HepG2 (cell line): ENCODE measurements around the gene EAF1. TPM values are rescaled to one million over a fixed set of nuclear protein-coding genes. Genes with fewer than 3 reads are reported as not detected.

ENCODE experiments used
- DMAP1 ChIP-seq: IDR thresholded peaks from 2 replicates; pipeline ENCODE4 v1.6.1; 2016
- ELF1 ChIP-seq: sonication (generic); formaldehyde crosslinking; IDR thresholded peaks from 2 replicates; pipeline ENCODE4 v1.4.0; 2020; ENCODE audit warnings: missing genetic modification reagents
- FOXK1 ChIP-seq: sonication (generic); formaldehyde crosslinking; IDR thresholded peaks from 2 replicates; pipeline ENCODE4 v1.4.0; 2020; ENCODE audit warnings: low read depth, missing genetic modification reagents, borderline replicate concordance
- GATAD1 ChIP-seq: IDR thresholded peaks from 2 replicates; pipeline ENCODE4 v1.6.1; 2016; ENCODE audit warnings: missing genetic modification reagents, missing compliant biosample characterization
- HIVEP1 ChIP-seq: sonication (generic); formaldehyde crosslinking; IDR thresholded peaks from 2 replicates; pipeline ENCODE4 v1.4.0; 2020; ENCODE audit warnings: mild to moderate bottlenecking, missing genetic modification reagents
- MED1 ChIP-seq: sonication (generic); formaldehyde crosslinking; IDR thresholded peaks from 2 replicates; pipeline ENCODE4 v1.4.0; 2020; ENCODE audit warnings: missing genetic modification reagents
- NAIF1 ChIP-seq: sonication (generic); formaldehyde crosslinking; IDR thresholded peaks from 2 replicates; pipeline ENCODE4 v1.5.0; 2020; ENCODE audit warnings: mild to moderate bottlenecking, missing genetic modification reagents, borderline replicate concordance
- PHF8 ChIP-seq: sonication (generic); formaldehyde crosslinking; IDR thresholded peaks from 2 replicates; pipeline ENCODE4 v1.5.0; 2020; ENCODE audit warnings: missing genetic modification reagents
- PRMT3 ChIP-seq: sonication (generic); formaldehyde crosslinking; IDR thresholded peaks from 2 replicates; pipeline ENCODE4 v1.8.1; 2022; ENCODE audit warnings: low read depth, mild to moderate bottlenecking, moderate library complexity, missing genetic modification reagents, borderline replicate concordance
- RXRA ChIP-seq: sonication (generic); formaldehyde crosslinking; IDR thresholded peaks from 2 replicates; pipeline ENCODE4 v1.5.1; 2020; ENCODE audit warnings: missing genetic modification reagents
- SALL1 ChIP-seq: sonication (generic); formaldehyde crosslinking; IDR thresholded peaks from 2 replicates; pipeline ENCODE4 v1.8.0; 2022; ENCODE audit warnings: mild to moderate bottlenecking, missing genetic modification reagents
- SPEN ChIP-seq: sonication (generic); formaldehyde crosslinking; IDR thresholded peaks from 2 replicates; pipeline ENCODE4 v1.5.1; 2020; ENCODE audit warnings: low read depth, mild to moderate bottlenecking, missing genetic modification reagents
- THYN1 ChIP-seq: sonication (generic); formaldehyde crosslinking; IDR thresholded peaks from 2 replicates; pipeline ENCODE4 v1.8.1; 2023; ENCODE audit warnings: low read depth, mild to moderate bottlenecking, moderate library complexity, missing genetic modification reagents, borderline replicate concordance
- ZNF484 ChIP-seq: sonication (generic); formaldehyde crosslinking; IDR thresholded peaks from 2 replicates; pipeline ENCODE4 v1.5.1; 2020; ENCODE audit warnings: mild to moderate bottlenecking, low read depth, missing genetic modification reagents, borderline replicate concordance
- ZNF629 ChIP-seq: sonication (generic); formaldehyde crosslinking; conservative IDR thresholded peaks from 2 replicates; pipeline ENCODE4 v1.5.0; 2020; ENCODE audit warnings: missing genetic modification reagents
- ZNF709 ChIP-seq: sonication (generic); formaldehyde crosslinking; IDR thresholded peaks from 2 replicates; pipeline ENCODE4 v1.5.0; 2020; ENCODE audit warnings: mild to moderate bottlenecking, missing genetic modification reagents
- ZNF775 ChIP-seq: sonication (generic); formaldehyde crosslinking; IDR thresholded peaks from 2 replicates; pipeline ENCODE4 v1.4.0; 2020; ENCODE audit warnings: missing genetic modification reagents, mild to moderate bottlenecking, moderate library complexity, borderline replicate concordance
- ZNF780A ChIP-seq: sonication (generic); formaldehyde crosslinking; IDR thresholded peaks from 2 replicates; pipeline ENCODE4 v1.8.0; 2022; ENCODE audit warnings: mild to moderate bottlenecking, missing genetic modification reagents, moderate library complexity
- ZSCAN9 ChIP-seq: IDR thresholded peaks from 2 replicates; pipeline ENCODE4 v1.6.1; 2016; ENCODE audit warnings: borderline replicate concordance
- polyA plus RNA-seq, 8 experiments: library from polyadenylated mRNA; depleted of rRNA in 3 of 8; stranded (reverse) in 7 of 8; unstranded in 1 of 8; fragments of >200 nt; fragmentation: Illumina TruSeq in 4 of 8; extraction: Trizol in 4 of 8; gene quantifications; 2 replicates each; pipeline versions ENCODE4 v1.2.1 to v1.2.3, GENCODE V29; 2011 to 2016; ENCODE audit warnings: low read depth in 4 of 8, missing spikeins in 1 of 8, mixed read lengths in 1 of 8; ENCODE audit not compliant: insufficient read depth in 1 of 8
- total RNA-seq, 5 experiments: library from RNA; depleted of rRNA; stranded (reverse); fragments of >200 nt; fragmentation: Illumina TruSeq; extraction: Trizol; gene quantifications; 2 replicates each; pipeline ENCODE4 v1.2.3, GENCODE V29; 2016; ENCODE audit warnings: low read depth in 1 of 5
- TF ChIP-seq, protein P1 (sequence below): IDR thresholded peaks from 2 replicates; pipeline ENCODE4 v1.6.1; 2016
- TF ChIP-seq, protein P2 (sequence below): sonication (generic); formaldehyde crosslinking; IDR thresholded peaks from 2 replicates; pipeline ENCODE4 v1.4.0; 2020; ENCODE audit warnings: mild to moderate bottlenecking, missing genetic modification reagents, borderline replicate concordance
- TF ChIP-seq, protein P3 (sequence below): sonication (generic); formaldehyde crosslinking; IDR thresholded peaks from 2 replicates; pipeline ENCODE4 v1.4.0; 2020; ENCODE audit warnings: low read depth, mild to moderate bottlenecking, missing genetic modification reagents

Gene EAF1
- total and polyA plus RNA-seq, 2 of the 13 experiments (the other 11 are each of a cell fraction or from before 2014, with no cell fraction given), result 8.1 to 30.0 TPM

DNA sequence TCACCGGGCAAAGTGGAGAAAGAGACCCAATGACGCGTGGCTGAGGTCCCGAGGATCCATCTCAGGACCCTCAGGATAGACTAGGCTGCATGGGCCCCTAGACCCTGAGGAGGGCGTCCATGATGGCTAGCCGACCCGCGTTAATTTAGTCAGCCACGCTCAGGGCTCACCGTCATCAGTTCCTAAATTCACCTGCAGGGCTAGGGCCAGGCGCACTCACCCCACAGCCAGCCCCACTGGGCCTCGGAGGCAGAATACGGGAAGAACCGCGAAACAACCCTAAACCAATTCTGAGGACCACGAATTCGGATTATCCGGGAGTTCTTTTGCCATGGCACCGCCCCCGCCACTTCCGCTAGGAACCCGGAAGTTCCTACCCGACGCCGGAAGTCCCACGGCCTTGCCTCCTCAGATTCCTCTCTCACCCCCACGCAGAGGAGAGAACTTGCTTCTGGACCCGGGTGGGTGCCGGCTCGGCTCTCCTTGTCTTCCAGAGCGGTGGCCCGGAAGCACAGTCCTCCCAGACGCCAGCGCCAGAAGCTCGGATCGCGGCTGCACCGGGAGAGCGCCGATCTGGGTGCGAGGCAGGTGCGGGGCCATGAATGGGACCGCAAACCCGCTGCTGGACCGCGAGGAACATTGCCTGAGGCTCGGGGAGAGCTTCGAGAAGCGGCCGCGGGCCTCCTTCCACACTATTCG lies at the start of gene EAF1, which contains the start of gene METTL6 (continued):
- TF ChIP-seq ZSCAN9 (CRISPR knock-in tag) (no peak), THYN1 (CRISPR knock-in tag) (0 out of 2 replicates have a peak, but pooled peaks have one; percentile 62), ZNF709 (CRISPR knock-in tag) (peak; percentile 51; the same call in 1 of the 2 replicates), RXRA (CRISPR knock-in tag) (peak; percentile 43; the same call in 1 of the 2 replicates), SALL1 (CRISPR knock-in tag) (peak; percentile 82), ZNF780A (CRISPR knock-in tag) (no peak), FOXK1 (CRISPR knock-in tag) (peak; percentile 65; the same call in 1 of the 2 replicates), ELF1 (CRISPR knock-in tag) (peak; percentile 97), SPEN (CRISPR knock-in tag) (peak; percentile 64; the same call in 1 of the 2 replicates), ZNF629 (CRISPR knock-in tag) (no peak), DMAP1 (peak; percentile 59; the same call in 1 of the 2 replicates), ZNF775 (CRISPR knock-in tag) (peak; percentile 61; the same call in 1 of the 2 replicates), GATAD1 (peak; percentile 94), NAIF1 (no peak), PHF8 (peak; percentile 92), PRMT3 (CRISPR knock-in tag) (no peak), MED1 (no peak; the same call in none of the 2 replicates), ZNF484 (CRISPR knock-in tag) (no peak), HIVEP1 (peak; percentile 54; the same call in 1 of the 2 replicates)
- TF ChIP-seq, protein P1, sequence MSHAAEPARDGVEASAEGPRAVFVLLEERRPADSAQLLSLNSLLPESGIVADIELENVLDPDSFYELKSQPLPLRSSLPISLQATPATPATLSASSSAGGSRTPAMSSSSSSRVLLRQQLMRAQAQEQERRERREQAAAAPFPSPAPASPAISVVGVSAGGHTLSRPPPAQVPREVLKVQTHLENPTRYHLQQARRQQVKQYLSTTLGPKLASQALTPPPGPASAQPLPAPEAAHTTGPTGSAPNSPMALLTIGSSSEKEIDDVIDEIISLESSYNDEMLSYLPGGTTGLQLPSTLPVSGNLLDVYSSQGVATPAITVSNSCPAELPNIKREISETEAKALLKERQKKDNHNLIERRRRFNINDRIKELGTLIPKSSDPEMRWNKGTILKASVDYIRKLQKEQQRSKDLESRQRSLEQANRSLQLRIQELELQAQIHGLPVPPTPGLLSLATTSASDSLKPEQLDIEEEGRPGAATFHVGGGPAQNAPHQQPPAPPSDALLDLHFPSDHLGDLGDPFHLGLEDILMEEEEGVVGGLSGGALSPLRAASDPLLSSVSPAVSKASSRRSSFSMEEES (CRISPR knock-in tag), result 0 out of 2 replicates have a peak, but pooled peaks have one; percentile 42
- TF ChIP-seq, protein P2, sequence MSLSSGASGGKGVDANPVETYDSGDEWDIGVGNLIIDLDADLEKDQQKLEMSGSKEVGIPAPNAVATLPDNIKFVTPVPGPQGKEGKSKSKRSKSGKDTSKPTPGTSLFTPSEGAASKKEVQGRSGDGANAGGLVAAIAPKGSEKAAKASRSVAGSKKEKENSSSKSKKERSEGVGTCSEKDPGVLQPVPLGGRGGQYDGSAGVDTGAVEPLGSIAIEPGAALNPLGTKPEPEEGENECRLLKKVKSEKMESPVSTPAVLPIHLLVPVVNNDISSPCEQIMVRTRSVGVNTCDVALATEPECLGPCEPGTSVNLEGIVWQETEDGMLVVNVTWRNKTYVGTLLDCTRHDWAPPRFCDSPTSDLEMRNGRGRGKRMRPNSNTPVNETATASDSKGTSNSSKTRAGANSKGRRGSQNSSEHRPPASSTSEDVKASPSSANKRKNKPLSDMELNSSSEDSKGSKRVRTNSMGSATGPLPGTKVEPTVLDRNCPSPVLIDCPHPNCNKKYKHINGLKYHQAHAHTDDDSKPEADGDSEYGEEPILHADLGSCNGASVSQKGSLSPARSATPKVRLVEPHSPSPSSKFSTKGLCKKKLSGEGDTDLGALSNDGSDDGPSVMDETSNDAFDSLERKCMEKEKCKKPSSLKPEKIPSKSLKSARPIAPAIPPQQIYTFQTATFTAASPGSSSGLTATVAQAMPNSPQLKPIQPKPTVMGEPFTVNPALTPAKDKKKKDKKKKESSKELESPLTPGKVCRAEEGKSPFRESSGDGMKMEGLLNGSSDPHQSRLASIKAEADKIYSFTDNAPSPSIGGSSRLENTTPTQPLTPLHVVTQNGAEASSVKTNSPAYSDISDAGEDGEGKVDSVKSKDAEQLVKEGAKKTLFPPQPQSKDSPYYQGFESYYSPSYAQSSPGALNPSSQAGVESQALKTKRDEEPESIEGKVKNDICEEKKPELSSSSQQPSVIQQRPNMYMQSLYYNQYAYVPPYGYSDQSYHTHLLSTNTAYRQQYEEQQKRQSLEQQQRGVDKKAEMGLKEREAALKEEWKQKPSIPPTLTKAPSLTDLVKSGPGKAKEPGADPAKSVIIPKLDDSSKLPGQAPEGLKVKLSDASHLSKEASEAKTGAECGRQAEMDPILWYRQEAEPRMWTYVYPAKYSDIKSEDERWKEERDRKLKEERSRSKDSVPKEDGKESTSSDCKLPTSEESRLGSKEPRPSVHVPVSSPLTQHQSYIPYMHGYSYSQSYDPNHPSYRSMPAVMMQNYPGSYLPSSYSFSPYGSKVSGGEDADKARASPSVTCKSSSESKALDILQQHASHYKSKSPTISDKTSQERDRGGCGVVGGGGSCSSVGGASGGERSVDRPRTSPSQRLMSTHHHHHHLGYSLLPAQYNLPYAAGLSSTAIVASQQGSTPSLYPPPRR (CRISPR knock-in tag), result no peak
- TF ChIP-seq, protein P3, sequence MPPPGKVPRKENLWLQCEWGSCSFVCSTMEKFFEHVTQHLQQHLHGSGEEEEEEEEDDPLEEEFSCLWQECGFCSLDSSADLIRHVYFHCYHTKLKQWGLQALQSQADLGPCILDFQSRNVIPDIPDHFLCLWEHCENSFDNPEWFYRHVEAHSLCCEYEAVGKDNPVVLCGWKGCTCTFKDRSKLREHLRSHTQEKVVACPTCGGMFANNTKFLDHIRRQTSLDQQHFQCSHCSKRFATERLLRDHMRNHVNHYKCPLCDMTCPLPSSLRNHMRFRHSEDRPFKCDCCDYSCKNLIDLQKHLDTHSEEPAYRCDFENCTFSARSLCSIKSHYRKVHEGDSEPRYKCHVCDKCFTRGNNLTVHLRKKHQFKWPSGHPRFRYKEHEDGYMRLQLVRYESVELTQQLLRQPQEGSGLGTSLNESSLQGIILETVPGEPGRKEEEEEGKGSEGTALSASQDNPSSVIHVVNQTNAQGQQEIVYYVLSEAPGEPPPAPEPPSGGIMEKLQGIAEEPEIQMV (CRISPR knock-in tag), result no peak; the same call in 1 of the 2 replicates
